Neuronal stem cell (in vitro differentiated cells): ENCODE data around the gene LRRIQ1.

Experiments
- DNase-seq: peaks from one replicate; pipeline ENCODE4 v3.0.0-alpha.2; 2013; ENCODE audit warnings: low spot score
- H2AFZ ChIP-seq: one replicate; pipeline ENCODE4 v1.6.1; 2013; ENCODE audit warnings: mild to moderate bottlenecking, low read length, inconsistent platforms
- H2AK5ac ChIP-seq: 2 replicates; pipeline ENCODE4 v1.6.1; 2013; ENCODE audit warnings: low read depth, mild to moderate bottlenecking, inconsistent platforms, low read length, moderate library complexity, mixed read lengths
- H2BK120ac ChIP-seq: 2 replicates; pipeline ENCODE4 v1.6.1; 2013; ENCODE audit warnings: low read depth, mild to moderate bottlenecking, inconsistent platforms, low read length, moderate library complexity, mixed read lengths
- H2BK12ac ChIP-seq: one replicate; pipeline ENCODE4 v1.6.1; 2013; ENCODE audit warnings: low read length, inconsistent platforms
- H2BK15ac ChIP-seq: 2 replicates; pipeline ENCODE4 v1.6.1; 2013; ENCODE audit warnings: mild to moderate bottlenecking, low read length, inconsistent platforms, mixed read lengths
- H2BK5ac ChIP-seq: one replicate; pipeline ENCODE4 v1.6.1; 2013; ENCODE audit warnings: inconsistent platforms, mild to moderate bottlenecking, low read length, moderate library complexity
- H3K14ac ChIP-seq: one replicate; pipeline ENCODE4 v1.6.1; 2013; ENCODE audit warnings: low read length, inconsistent platforms
- H3K18ac ChIP-seq: 2 replicates; pipeline ENCODE4 v1.6.1; 2013; ENCODE audit warnings: low read length, inconsistent platforms
- H3K23ac ChIP-seq: 2 replicates; pipeline ENCODE4 v1.6.1; 2013; ENCODE audit warnings: low read depth, mild to moderate bottlenecking, mixed read lengths, low read length, inconsistent platforms; ENCODE audit not compliant: poor library complexity
- H3K27ac ChIP-seq: replicated peaks from 3 replicates; pipeline ENCODE4 v1.5.1; 2013; ENCODE audit warnings: low read length, inconsistent platforms
- H3K27me3 ChIP-seq, 3 experiments: 2 replicates each; pipeline ENCODE4 v1.6.1; 2013; ENCODE audit warnings: low read length in 3 of 3, mild to moderate bottlenecking in 2 of 3, inconsistent platforms in 1 of 3, low read depth in 1 of 3, mixed read lengths in 1 of 3, moderate library complexity in 1 of 3; ENCODE audit not compliant: control insufficient read depth in 3 of 3, insufficient read depth in 3 of 3
- H3K36me3 ChIP-seq, 2 donors: replicated peaks in 1 of 2; 2 replicates each; pipeline ENCODE4 v1.6.1; 2013; ENCODE audit warnings: low read length in 2 of 2; ENCODE audit not compliant: control insufficient read depth in 2 of 2, insufficient read depth in 2 of 2
- H3K4ac ChIP-seq: 2 replicates; pipeline ENCODE4 v1.6.1; 2013; ENCODE audit warnings: inconsistent platforms, mild to moderate bottlenecking, low read length, moderate library complexity
- H3K4me1 ChIP-seq, 2 donors: 1 replicate in 1 of 2; 2 replicates in 1 of 2; pipeline ENCODE4 v1.6.1; 2013; ENCODE audit warnings: low read length in 2 of 2, low read depth in 1 of 2; ENCODE audit not compliant: control insufficient read depth in 2 of 2, insufficient read depth in 1 of 2
- H3K4me2 ChIP-seq: one replicate; pipeline ENCODE4 v1.6.1; 2013; ENCODE audit warnings: mild to moderate bottlenecking, low read length, inconsistent platforms; ENCODE audit not compliant: insufficient read depth, poor library complexity, severe bottlenecking
- H3K4me3 ChIP-seq, 2 donors: 2 replicates each; pipeline ENCODE4 v1.5.1; 2013; ENCODE audit warnings: low read length in 2 of 2, mild to moderate bottlenecking in 2 of 2, inconsistent platforms in 1 of 2, moderate library complexity in 1 of 2
- H3K79me1 ChIP-seq: one replicate; pipeline ENCODE4 v1.6.1; 2013; ENCODE audit warnings: low read depth, mild to moderate bottlenecking, inconsistent platforms, low read length, moderate library complexity
- H3K9ac ChIP-seq: one replicate; pipeline ENCODE4 v1.6.1; 2013; ENCODE audit warnings: mild to moderate bottlenecking, low read depth, low read length, inconsistent platforms; ENCODE audit not compliant: poor library complexity
- H3K9me3 ChIP-seq, 2 donors: replicated peaks in 1 of 2; 2 replicates each; pipeline versions ENCODE3 to v1.6.1; 2013; ENCODE audit warnings: low read length in 2 of 2, mild to moderate bottlenecking in 2 of 2, inconsistent platforms in 1 of 2, low read depth in 1 of 2, mixed read lengths in 1 of 2, moderate library complexity in 1 of 2; ENCODE audit not compliant: control insufficient read depth in 2 of 2, insufficient read depth in 1 of 2
- H4K8ac ChIP-seq: one replicate; pipeline ENCODE4 v1.6.1; 2013; ENCODE audit warnings: low read depth, mild to moderate bottlenecking, inconsistent platforms, low read length, moderate library complexity
- H4K91ac ChIP-seq: one replicate; pipeline ENCODE4 v1.6.1; 2013; ENCODE audit warnings: low read length, low read depth, mild to moderate bottlenecking, inconsistent platforms; ENCODE audit not compliant: poor library complexity
- WGBS, 2 donors: extraction: QIAGEN DNeasy Blood & Tissue Kit; methylation state at CpG; one replicate each; pipeline ENCODE4 v1.1.7; 2013; ENCODE audit warnings: missing lambda C conversion rate in 2 of 2, mixed read lengths in 1 of 2; ENCODE audit not compliant: insufficient read length in 2 of 2, insufficient replicate concordance in 1 of 2; ENCODE audit errors: extremely low coverage in 2 of 2; 5-methylcytosine and 5-hydroxymethylcytosine counted together

The LRRIQ1 gene

GRCh38 chr12:85279449-85280164, 243.5 kb downstream of the LRRIQ1 start:
- Histone ChIP-seq H3K36me3 (no peaks in the 10 kb centered on the region), H2BK120ac (no peak overlapping the region), H3K14ac (no peak overlapping the region), H2BK5ac (no peak overlapping the region), H3K4me2 (peak overlapping the region; percentile 98), H3K23ac (no peak overlapping the region), H3K79me1 (no peaks in the 10 kb centered on the region), H3K9me3 (peaks cover 0 to 4% of the 10 kb centered on the region in 2 donors), H3K4ac (no peak overlapping the region), H3K4me3 (peak overlapping the region; percentile 59 to 83), H3K9ac (no peak overlapping the region), H4K8ac (no peak overlapping the region), H2AK5ac (no peak overlapping the region), H3K4me1 (peaks cover 0 to 7% of the 10 kb centered on the region in 2 donors), H3K27me3 (peaks cover 14 to 45% (median 41%) of the 10 kb centered on the region in 3 experiments), H3K18ac (no peak overlapping the region), H2BK15ac (no peak overlapping the region), H2AFZ (peak overlapping the region; percentile 96), H4K91ac (no peak overlapping the region), H3K27ac (no peak overlapping the region), H2BK12ac (no peak overlapping the region)
- peak; percentile 46 for DNase-seq
- WGBS, 2 donors = no CpG with 5 or more reads among the region's 44 CpGs

GRCh38 chr12:85280165-85280983, 244.2 kb downstream of the LRRIQ1 start, which contains the start of gene ALX1:
Gene ALX1, plus strand, starts transcription at chr12:85280220. Its CDS starts 42 bp downstream, at chr12:85280262.
- peak within 1 kb of the TSS; percentile 53 for H3K9ac ChIP-seq
- H3K27ac ChIP-seq = peak within 1 kb of the TSS; percentile 16
- peaks cover 13 to 41% (median 38%) of the 10 kb centered on the region in 3 experiments for H3K27me3 ChIP-seq
- no peak within 1 kb of the TSS for H3K14ac ChIP-seq
- DNase-seq = peak; percentile 71
- no peak within 1 kb of the TSS for H2BK15ac ChIP-seq
- H3K4ac ChIP-seq = no peak within 1 kb of the TSS
- H3K9me3 ChIP-seq = peaks cover 0 to 4% of the 10 kb centered on the region in 2 donors
- H3K23ac ChIP-seq = peak within 1 kb of the TSS; percentile 6
- no peak within 1 kb of the TSS for H2BK12ac ChIP-seq
- no peaks in the 10 kb centered on the region for H3K36me3 ChIP-seq
- H2BK120ac ChIP-seq = no peak within 1 kb of the TSS
- H3K4me2 ChIP-seq = peak within 1 kb of the TSS; percentile 98
- peaks cover 0 to 7% of the 10 kb centered on the region in 2 donors for H3K4me1 ChIP-seq
- H2AFZ ChIP-seq = peak within 1 kb of the TSS; percentile 96
- no peak within 1 kb of the TSS for H4K8ac ChIP-seq
- no peak within 1 kb of the TSS for H2BK5ac ChIP-seq
- H3K4me3 ChIP-seq = peak within 1 kb of the TSS; percentile 59 to 83
- H3K79me1 ChIP-seq = no peaks in the 10 kb centered on the region
- no peak within 1 kb of the TSS for H4K91ac ChIP-seq
- no CpG with 5 or more reads among the region's 49 CpGs for WGBS, 2 donors
- H2AK5ac ChIP-seq = no peak within 1 kb of the TSS
- H3K18ac ChIP-seq = peak within 1 kb of the TSS; percentile 69

GRCh38 chr12:85280984-85281630, 245.0 kb downstream of the LRRIQ1 start:
- Histone ChIP-seq H2AK5ac (no peak overlapping the region), H2BK120ac (no peak overlapping the region), H2AFZ (peak overlapping the region; percentile 96), H3K4ac (no peak overlapping the region), H3K4me2 (peak overlapping the region; percentile 43), H3K79me1 (no peaks in the 10 kb centered on the region), H3K9me3 (peaks cover 0 to 4% of the 10 kb centered on the region in 2 donors), H3K23ac (no peak overlapping the region), H3K14ac (no peak overlapping the region), H2BK15ac (no peak overlapping the region), H3K27ac (no peak overlapping the region), H2BK5ac (no peak overlapping the region), H3K4me1 (peaks cover 0 to 7% of the 10 kb centered on the region in 2 donors), H3K36me3 (no peaks in the 10 kb centered on the region), H3K18ac (no peak overlapping the region), H3K4me3 (peak overlapping the region in 1 of 2 donors; percentile 59), H3K9ac (no peak overlapping the region), H3K27me3 (peaks cover 12 to 36% (median 35%) of the 10 kb centered on the region in 3 experiments), H4K8ac (no peak overlapping the region), H4K91ac (no peak overlapping the region), H2BK12ac (no peak overlapping the region)
- WGBS, 2 donors = no CpG with 5 or more reads among the region's 15 CpGs
- peak; percentile 9 for DNase-seq
